HG03039 (cell line): ENCODE measurements around the gene GCNT2.
"Not testable (repeated sequence)": the region's sequence is repeated elsewhere in the genome, so short reads cannot be mapped to it uniquely, and the experiment has no call there.

Source experiments
- ATAC-seq: cut with Tn5 transposase; IDR thresholded peaks from one replicate; pipeline ENCODE4 v1.9.1; 2021; ENCODE audit warnings: mild to moderate bottlenecking, moderate library complexity; ENCODE audit not compliant: unreplicated experiment

GCNT2 gene

GRCh38 chr6:10513544-10513943, 7.6 kb upstream of the GCNT2 start:
- no peak for ATAC-seq

GRCh38 chr6:10514049-10514780, 6.9 kb upstream of the GCNT2 start:
- ATAC-seq: no peak

DNA sequence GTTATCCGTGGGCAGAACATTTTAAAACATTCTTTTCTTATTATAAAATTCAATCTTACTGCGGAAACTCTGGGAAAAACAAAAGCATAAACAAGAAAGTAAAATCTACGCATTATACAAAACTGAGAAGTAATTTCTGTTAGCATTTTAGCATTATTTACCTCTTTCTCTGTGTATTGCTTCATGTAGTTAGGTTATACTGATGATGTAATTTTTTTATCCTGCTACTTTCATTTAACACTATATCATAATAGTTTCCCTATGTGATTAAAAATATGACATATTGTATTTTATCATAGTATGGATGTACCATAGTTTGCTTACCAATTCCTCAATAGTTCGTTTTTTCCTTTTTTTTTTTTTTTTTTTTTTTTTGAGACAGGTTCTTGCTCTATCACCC, 4.2 kb upstream of the GCNT2 start:
- no peak for ATAC-seq

DNA sequence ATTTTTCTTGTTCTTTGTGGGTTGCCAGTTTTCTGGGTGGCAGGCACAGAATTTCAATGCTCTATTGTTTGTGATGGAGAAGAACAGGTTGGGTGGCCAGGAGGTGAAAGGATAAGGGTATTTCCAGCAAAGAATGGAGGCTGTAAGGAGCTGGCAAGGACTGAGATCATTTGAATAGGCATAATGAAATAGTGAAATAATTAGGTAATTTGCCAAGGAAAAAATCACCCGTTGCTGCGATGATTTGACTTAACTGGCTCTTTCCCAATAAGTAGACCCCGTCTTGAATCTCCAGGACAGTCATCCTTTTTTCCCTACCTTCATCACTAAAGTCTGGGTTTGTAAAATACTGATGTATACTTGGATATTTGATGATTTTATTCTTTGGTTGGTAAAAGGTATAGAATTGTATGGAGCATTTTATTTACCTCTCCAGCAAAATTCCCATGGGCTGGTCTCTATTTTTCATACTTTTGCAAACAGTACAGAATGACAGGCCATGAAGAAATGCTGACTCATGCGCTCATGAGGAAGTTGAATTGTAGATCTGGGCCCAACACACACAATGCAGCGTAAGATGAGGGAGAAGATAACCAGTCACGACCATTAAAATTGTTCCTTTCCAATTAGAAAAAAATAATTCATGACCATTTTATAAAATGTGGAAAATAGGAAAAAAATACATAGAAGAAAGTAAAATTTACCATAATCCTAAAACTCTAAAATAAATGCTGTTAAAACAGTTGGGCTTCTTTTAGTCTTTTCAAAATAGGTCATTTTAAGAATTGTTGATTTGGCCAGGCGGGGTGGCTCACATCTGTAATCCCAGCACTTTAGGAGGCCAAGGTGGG, 2.4 kb upstream of the GCNT2 start:
- no peak for ATAC-seq

DNA sequence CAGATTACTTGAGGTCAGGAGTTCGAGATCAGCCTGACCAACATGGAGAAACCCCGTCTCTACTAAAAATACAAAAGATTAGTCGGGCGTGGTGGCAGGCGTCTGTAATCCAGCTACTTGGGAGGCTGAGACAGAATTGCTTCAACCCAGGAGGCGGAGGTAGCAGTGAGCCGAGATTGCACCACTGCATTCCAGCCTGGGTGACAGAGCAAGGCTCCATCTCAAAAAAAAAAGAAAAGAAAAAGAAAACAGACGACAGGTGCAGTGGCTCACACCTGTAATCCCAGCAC, 1.8 kb upstream of the GCNT2 start:
- not testable (repeated sequence) for ATAC-seq

DNA sequence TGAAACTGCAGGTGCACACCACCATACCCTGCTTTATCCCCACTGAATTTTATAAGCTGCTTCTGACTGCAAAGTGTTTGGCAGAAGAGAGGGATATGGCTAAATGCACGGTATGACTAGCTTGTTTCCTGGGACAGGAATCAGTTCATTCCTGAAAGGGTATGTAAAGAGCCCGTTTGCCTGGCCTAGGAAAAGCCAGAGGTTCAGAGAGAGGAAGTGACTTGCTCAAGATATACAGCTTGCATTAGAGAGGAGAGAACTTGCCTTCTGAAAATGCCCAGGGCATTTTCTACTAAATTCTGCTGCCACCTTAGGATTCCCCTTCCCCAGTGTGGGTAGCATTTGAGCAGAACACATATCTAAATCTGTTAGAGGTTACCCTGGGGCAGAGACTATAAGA, 683 bp upstream of the GCNT2 start:
- no peak for ATAC-seq

DNA sequence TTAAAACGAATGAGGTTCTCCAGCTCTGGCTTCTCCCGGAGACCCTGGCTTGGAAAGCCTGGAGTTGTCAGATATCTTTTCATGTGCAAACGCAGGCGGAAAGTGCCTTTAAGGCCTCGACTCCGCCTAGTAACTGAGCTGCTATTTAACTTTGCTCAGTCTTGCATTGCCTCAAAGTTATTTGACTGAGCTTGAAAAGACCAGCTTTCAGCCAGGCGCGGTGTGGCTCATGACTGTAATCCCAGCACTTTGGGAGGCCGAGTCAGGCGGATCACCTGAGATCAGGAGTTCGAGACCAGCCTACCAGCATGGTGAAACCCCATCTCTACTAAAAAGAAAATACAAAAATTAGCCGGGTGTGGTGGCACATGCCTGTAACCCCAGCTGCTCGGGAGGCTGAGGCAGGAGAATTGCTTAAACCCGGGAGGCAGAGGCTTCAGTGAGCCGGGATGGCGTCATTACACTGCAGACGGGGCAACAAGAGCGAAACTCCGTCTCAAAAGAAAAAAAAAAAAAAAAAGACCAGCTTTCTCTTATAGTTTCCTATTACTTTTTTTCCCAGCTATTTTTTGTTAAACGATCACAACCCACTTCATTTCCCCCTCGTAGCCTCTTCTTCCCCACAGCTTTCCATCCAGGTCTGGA, 1.9 kb downstream of the GCNT2 start:
- ATAC-seq: no peak

DNA sequence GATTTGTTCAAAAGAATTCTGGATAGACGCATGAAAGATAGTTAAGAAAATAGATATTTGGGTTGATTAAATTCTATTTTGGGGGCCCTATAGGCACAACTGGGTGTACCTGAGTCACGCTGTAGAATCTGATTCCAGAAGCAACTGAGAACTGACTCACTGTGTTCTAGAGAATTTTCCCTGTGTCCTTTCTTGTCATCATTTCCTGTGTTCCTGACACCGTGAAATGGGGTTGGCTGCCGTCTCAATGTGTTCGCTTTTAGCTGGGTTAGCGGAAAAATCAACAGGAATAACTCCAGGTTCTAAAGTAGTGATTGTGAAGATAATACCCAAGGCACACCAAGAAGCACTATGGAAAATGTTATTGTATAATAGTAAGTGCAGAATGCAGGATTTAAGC, 5.0 kb downstream of the GCNT2 start:
- no peak for ATAC-seq

- peak; percentile 54 for ATAC-seq
Measured at GRCh38 chr6:10528158-10528981, 7.2 kb downstream of the GCNT2 start.

DNA sequence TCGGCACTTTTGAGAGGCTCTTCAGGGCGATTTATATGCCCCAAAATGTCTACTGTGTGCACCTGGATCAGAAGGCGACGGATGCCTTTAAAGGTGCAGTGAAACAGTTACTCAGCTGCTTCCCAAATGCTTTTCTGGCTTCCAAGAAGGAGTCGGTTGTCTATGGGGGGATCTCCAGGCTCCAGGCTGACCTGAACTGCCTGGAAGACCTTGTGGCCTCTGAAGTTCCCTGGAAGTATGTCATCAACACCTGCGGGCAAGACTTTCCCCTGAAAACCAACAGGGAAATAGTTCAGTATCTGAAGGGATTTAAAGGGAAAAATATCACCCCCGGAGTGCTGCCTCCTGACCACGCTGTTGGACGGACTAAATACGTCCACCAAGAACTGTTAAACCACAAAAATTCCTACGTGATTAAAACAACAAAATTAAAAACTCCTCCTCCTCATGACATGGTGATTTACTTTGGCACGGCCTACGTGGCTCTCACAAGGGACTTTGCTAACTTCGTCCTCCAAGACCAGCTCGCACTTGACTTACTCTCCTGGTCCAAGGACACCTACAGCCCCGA, 8.2 kb downstream of the GCNT2 start:
- ATAC-seq: no peak

DNA sequence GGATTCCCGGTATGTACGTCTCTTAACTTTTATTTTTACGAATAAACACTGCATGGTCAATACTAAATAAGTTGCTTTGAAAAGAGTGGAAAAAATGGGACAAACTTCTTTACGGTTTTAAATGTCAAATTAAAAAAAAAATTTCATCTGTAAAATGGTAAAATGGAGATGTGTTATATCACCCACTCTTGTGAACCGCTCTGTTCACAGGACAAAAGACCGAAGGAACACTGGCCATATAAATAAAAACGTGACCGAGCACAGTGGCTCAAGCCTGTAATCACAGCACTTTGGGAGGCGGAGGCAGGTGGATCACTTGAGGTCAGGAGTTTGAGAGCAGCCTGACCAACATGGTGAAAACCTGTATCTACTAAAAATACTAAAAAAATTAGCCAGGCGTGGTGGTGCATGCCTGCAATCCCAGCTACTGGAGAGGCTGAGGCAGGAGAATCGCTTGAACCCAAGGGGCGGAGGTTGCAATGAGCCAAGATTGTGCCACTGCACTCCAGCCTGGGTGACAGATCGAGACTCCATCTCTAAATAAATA, 8.8 kb downstream of the GCNT2 start:
- ATAC-seq: not testable (repeated sequence)

- no peak for ATAC-seq
Measured at GRCh38 chr6:10531503-10531902, 10.4 kb downstream of the GCNT2 start.

DNA sequence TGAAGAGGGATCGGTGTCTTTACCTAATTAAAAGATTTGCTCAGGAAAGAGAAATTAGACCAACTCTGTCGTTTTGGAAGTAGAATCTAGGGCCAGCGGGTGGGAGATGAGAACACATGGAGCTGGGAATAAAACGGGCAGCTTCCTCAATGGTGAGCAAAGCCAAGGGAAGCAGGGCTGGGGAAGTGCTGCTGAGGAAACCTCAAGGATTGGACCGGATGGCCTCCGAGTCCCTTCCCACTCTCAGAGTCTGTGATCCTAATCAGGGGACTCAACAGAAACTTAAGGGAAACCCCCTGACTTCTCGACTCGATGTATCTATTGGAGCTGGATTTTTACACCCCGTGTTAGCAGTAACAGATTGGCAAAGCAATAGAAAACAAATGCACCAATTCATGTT, 10.8 kb downstream of the GCNT2 start:
- no peak for ATAC-seq

DNA sequence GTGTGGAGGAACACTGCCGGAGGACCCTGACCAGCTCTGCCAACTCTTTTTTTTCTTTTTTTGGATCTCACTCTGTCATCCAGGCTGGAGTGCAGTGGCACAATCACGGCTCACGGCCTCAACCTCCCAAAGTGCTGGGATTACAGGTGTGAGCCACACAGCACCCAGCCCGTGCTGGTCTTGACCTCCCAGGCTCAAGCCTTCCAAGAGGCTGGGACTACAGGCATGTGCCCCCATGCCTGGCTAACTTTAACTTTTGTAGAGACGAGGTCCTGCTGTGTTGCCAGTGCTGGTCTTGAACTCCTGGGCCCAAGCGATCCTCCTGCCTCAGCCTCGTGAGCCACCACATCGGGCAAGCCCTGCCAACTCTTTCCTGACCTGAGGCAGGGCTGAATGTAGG, 11.2 kb downstream of the GCNT2 start:
- ATAC-seq: no peak

- no peak for ATAC-seq
Measured at GRCh38 chr6:10534419-10534762, 13.2 kb downstream of the GCNT2 start.

GRCh38 chr6:10535193-10535592, 14.0 kb downstream of the GCNT2 start:
- no peak for ATAC-seq

- ATAC-seq: no peak
Measured at GRCh38 chr6:10537726-10538125, 16.6 kb downstream of the GCNT2 start.

- ATAC-seq: no peak
Measured at GRCh38 chr6:10540073-10540746, 19.1 kb downstream of the GCNT2 start.

DNA sequence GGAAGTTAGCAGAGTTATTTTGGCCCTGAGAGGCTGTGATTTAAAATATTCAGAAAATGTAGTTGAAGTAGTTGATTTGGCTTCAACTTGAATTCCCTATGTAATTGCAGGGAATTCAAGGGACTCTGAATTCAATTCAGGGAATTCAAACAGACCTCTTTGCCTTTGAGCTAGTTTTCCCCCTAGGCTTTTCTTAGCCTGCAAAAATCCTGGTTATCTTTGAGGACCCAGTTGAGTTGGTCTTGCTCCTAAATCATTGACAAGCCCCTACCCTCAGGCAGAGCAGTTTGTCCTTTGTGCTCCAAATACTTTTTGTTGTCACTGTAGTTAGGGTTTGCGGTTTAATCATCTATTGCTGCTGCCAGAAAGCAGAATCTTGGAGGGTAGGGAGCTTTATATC, 20.4 kb downstream of the GCNT2 start:
- no peak for ATAC-seq

- no peak for ATAC-seq
Measured at GRCh38 chr6:10542213-10542612, 21.1 kb downstream of the GCNT2 start.
